WTC11 (cell line): ENCODE measurements around the gene NPAS3. TPM values are rescaled to one million over a fixed set of nuclear protein-coding genes. Genes with fewer than 3 reads are reported as not detected.

Experiments used
- ATAC-seq: fragments of 200-7000 bp; cut with Tn5 transposase; 2 replicates; pipeline ENCODE4 v1.10.0; 2021; ENCODE audit warnings: mild to moderate bottlenecking, moderate library complexity
- CTCF ChIA-PET: fragments of 300-600 bp; sonication (Branson Sonifier 250); formaldehyde crosslinking; loops from one replicate; lab custom pipeline; 2021; ENCODE audit warnings: antibody characterized with exemption; lab: Charles Lee
- POLR2A ChIA-PET: fragments of 350-600 bp; sonication (Branson Sonifier 250); formaldehyde crosslinking; loops from one replicate; lab custom pipeline; 2021; ENCODE audit warnings: antibody characterized with exemption; lab: Charles Lee
- DNase-seq: peaks from one replicate; pipeline ENCODE4 v3.0.0; 2021; ENCODE audit warnings: low spot score
- H3K27ac Mint-ChIP-seq: 2 replicates; pipeline ENCODE4 v1.8.0; 2021; ENCODE audit warnings: mixed read lengths
- H3K27me3 Mint-ChIP-seq: 2 replicates; pipeline ENCODE4 v1.8.0; 2021; ENCODE audit warnings: low read depth, mild to moderate bottlenecking, moderate library complexity, mixed read lengths
- H3K36me3 Mint-ChIP-seq: 2 replicates; pipeline ENCODE4 v1.8.0; 2021; ENCODE audit warnings: mixed read lengths
- H3K4me1 Mint-ChIP-seq: 2 replicates; pipeline ENCODE4 v1.8.0; 2022; ENCODE audit warnings: mixed read lengths
- H3K4me3 Mint-ChIP-seq: 2 replicates; pipeline ENCODE4 v1.8.0; 2021; ENCODE audit warnings: mild to moderate bottlenecking, moderate library complexity, mixed read lengths
- H3K9me3 Mint-ChIP-seq: 2 replicates; pipeline ENCODE4 v1.8.0; 2021; ENCODE audit warnings: mixed read lengths
- AFF4 ChIP-seq: sonication (generic); formaldehyde crosslinking; IDR thresholded peaks from 2 replicates; pipeline ENCODE4 v1.8.1; 2023; ENCODE audit warnings: mild to moderate bottlenecking, missing genetic modification reagents, borderline replicate concordance
- ARID4B ChIP-seq: sonication (generic); formaldehyde crosslinking; IDR thresholded peaks from 2 replicates; pipeline ENCODE4 v1.8.0; 2023; ENCODE audit warnings: missing genetic modification reagents, mild to moderate bottlenecking, borderline replicate concordance
- CREM ChIP-seq: sonication (generic); formaldehyde crosslinking; IDR thresholded peaks from 2 replicates; pipeline ENCODE4 v1.8.1; 2022; ENCODE audit warnings: mild to moderate bottlenecking, missing genetic modification reagents, moderate library complexity
- FOXJ3 ChIP-seq: sonication (generic); formaldehyde crosslinking; IDR thresholded peaks from 2 replicates; pipeline ENCODE4 v1.9.0; 2021; ENCODE audit warnings: missing genetic modification reagents, mild to moderate bottlenecking, borderline replicate concordance
- KAT7 ChIP-seq: sonication (generic); formaldehyde crosslinking; IDR thresholded peaks from 2 replicates; pipeline ENCODE4 v1.8.1; 2023; ENCODE audit warnings: missing genetic modification reagents, mild to moderate bottlenecking, borderline replicate concordance
- NFATC4 ChIP-seq: fragments of 250-450 bp; sonication (Bioruptor Pico); IDR thresholded peaks from 2 replicates; pipeline ENCODE4 v1.9.0; 2021; ENCODE audit warnings: mild to moderate bottlenecking
- NFYB ChIP-seq: sonication (generic); formaldehyde crosslinking; conservative IDR thresholded peaks from 2 replicates; pipeline ENCODE4 v1.8.0; 2022; ENCODE audit warnings: low read depth, missing genetic modification reagents
- PRDM15 ChIP-seq: sonication (generic); formaldehyde crosslinking; IDR thresholded peaks from 2 replicates; pipeline ENCODE4 v1.8.0; 2022; ENCODE audit warnings: missing genetic modification reagents
- RORB ChIP-seq: fragments of 250-450 bp; sonication (Bioruptor Pico); IDR thresholded peaks from 2 replicates; pipeline ENCODE4 v1.9.0; 2021; ENCODE audit warnings: mild to moderate bottlenecking
- SMAD4 ChIP-seq: sonication (generic); formaldehyde crosslinking; IDR thresholded peaks from 2 replicates; pipeline ENCODE4 v1.8.0; 2022; ENCODE audit warnings: mild to moderate bottlenecking, missing genetic modification reagents
- TCF7 ChIP-seq: sonication (generic); formaldehyde crosslinking; IDR thresholded peaks from 2 replicates; pipeline ENCODE4 v1.8.0; 2022; ENCODE audit warnings: mild to moderate bottlenecking, low read depth, missing genetic modification reagents, moderate library complexity
- ZNF121 ChIP-seq: sonication (generic); formaldehyde crosslinking; IDR thresholded peaks from 2 replicates; pipeline ENCODE4 v1.8.0; 2023; ENCODE audit warnings: missing genetic modification reagents
- ZNF423 ChIP-seq: fragments of 250-450 bp; sonication (Bioruptor Pico); IDR thresholded peaks from 2 replicates; pipeline ENCODE4 v2.1.2; 2022; ENCODE audit warnings: mild to moderate bottlenecking, moderate library complexity
- ZNF425 ChIP-seq: fragments of 250-450 bp; sonication (Bioruptor Pico); conservative IDR thresholded peaks from 2 replicates; pipeline ENCODE4 v1.9.0; 2021; ENCODE audit warnings: mild to moderate bottlenecking
- ZNF671 ChIP-seq: fragments of 250-450 bp; sonication (Bioruptor Pico); IDR thresholded peaks from 2 replicates; pipeline ENCODE4 v1.8.0; 2021; ENCODE audit warnings: mild to moderate bottlenecking
- total RNA-seq: library from RNA; stranded (reverse); gene quantifications from 3 replicates; pipeline ENCODE4 v1.2.3, GENCODE V29; 2021

The NPAS3 gene
- total RNA-seq, 1 experiment from 2014 or later = 3.2 TPM

GRCh38 chr14:33652566-33653307 lies 714.1 kb downstream of the NPAS3 start:
- no peak for TF ChIP-seq TCF7 (CRISPR knock-in tag)
- Mint-ChIP-seq H3K27ac (no peak overlapping the region), H3K4me1 (peaks cover 18% of the 10 kb centered on the region), H3K9me3 (0 out of 2 replicates have a peak, but pooled peaks cover 3% of the 10 kb centered on the region), H3K4me3 (no peak overlapping the region), H3K27me3 (no peaks in the 10 kb centered on the region), H3K36me3 (no peaks in the 10 kb centered on the region)
- no peak for DNase-seq
- no peak for ATAC-seq
- ChIA-PET POLR2A (no interaction called here), CTCF (interaction anchor here (1.4 kb wide), 1 partner anchor 9 kb away, joined by 3 read pairs; no protein-coding TSS in a partner anchor)

- no peaks in the 10 kb centered on the region for H3K27me3 Mint-ChIP-seq
- ChIA-PET CTCF (interaction anchor here (1.4 kb wide), 1 partner anchor 10 kb away, joined by 3 read pairs; no protein-coding TSS in a partner anchor), POLR2A (no interaction called here)
- H3K9me3 Mint-ChIP-seq = 0 out of 2 replicates have a peak, but pooled peaks cover 3% of the 10 kb centered on the region
- peaks cover 18% of the 10 kb centered on the region for H3K4me1 Mint-ChIP-seq
- DNase-seq = no peak
- H3K4me3 Mint-ChIP-seq = no peak overlapping the region
- H3K27ac Mint-ChIP-seq = no peak overlapping the region
- TF ChIP-seq KAT7 (no peak), ARID4B (CRISPR knock-in tag) (no peak), NFATC4 (CRISPR knock-in tag) (no peak), NFYB (no peak), ZNF671 (CRISPR knock-in tag) (no peak), ZNF121 (no peak), ZNF423 (no peak), FOXJ3 (CRISPR knock-in tag) (no peak), CREM (no peak), TCF7 (CRISPR knock-in tag) (no peak)
- no peaks in the 10 kb centered on the region for H3K36me3 Mint-ChIP-seq
- ATAC-seq = no peak
These were observed 714.6 kb downstream of the NPAS3 start for GRCh38 chr14:33653308-33653695.

- no peaks in the 10 kb centered on the region for H3K36me3 Mint-ChIP-seq
- no peak overlapping the region for H3K27ac Mint-ChIP-seq
- no peaks in the 10 kb centered on the region for H3K27me3 Mint-ChIP-seq
- ATAC-seq = no peak
- 0 out of 2 replicates have a peak, but pooled peaks cover 3% of the 10 kb centered on the region for H3K9me3 Mint-ChIP-seq
- TF ChIP-seq SMAD4 (CRISPR knock-in tag) (no peak), AFF4 (CRISPR knock-in tag) (no peak), ZNF425 (no peak), RORB (CRISPR knock-in tag) (no peak), PRDM15 (CRISPR knock-in tag) (no peak)
- DNase-seq = no peak
- peaks cover 26% of the 10 kb centered on the region for H3K4me1 Mint-ChIP-seq
- ChIA-PET CTCF (interaction anchor here (1.0 kb wide), 1 partner anchor 21 kb away, joined by 4 read pairs; no protein-coding TSS in a partner anchor), POLR2A (no interaction called here)
- H3K4me3 Mint-ChIP-seq = no peak overlapping the region
These were observed 716.7 kb downstream of the NPAS3 start for GRCh38 chr14:33655421-33655820.
